ENCODE data around the gene ADD3. TPM values are rescaled to one million over a fixed set of nuclear protein-coding genes. Genes with fewer than 3 reads are reported as not detected.
"Not testable (repeated sequence)": the region's sequence is repeated elsewhere in the genome, so short reads cannot be mapped to it uniquely, and the experiment has no call there.

Gene ADD3
- total RNA-seq, 2 donors from 2014 or later: 97.9 to 122 TPM

GRCh38 chr10:109982123-109982522 is 25.7 kb upstream of the ADD3 start:
- Mint-ChIP-seq H3K4me3 (no peak overlapping the region), H3K27me3 (ENCODE audit: low read depth) (no peaks in the 10 kb centered on the region), H3K9me3 (no peaks in the 10 kb centered on the region), H3K36me3 (ENCODE audit: insufficient read depth in 2 of 2) (no peaks in the 10 kb centered on the region), H3K4me1 (ENCODE audit: low read depth) (peaks cover 10% of the 10 kb centered on the region), H3K27ac (no peak overlapping the region)
- ATAC-seq (replicated peaks in 1 of 2) (no peak), DNase-seq (no peak)

GRCh38 chr10:109982812-109983211 is 25.0 kb upstream of the ADD3 start:
- H3K4me3 Mint-ChIP-seq: no peak overlapping the region
- H3K27ac Mint-ChIP-seq: no peak overlapping the region
- H3K27me3 Mint-ChIP-seq (ENCODE audit: low read depth): no peaks in the 10 kb centered on the region
- ATAC-seq (replicated peaks in 1 of 2) (no peak), DNase-seq (no peak)
- peaks cover 10% of the 10 kb centered on the region for H3K4me1 Mint-ChIP-seq (ENCODE audit: low read depth)
- no peaks in the 10 kb centered on the region for H3K36me3 Mint-ChIP-seq (ENCODE audit: insufficient read depth in 2 of 2)
- H3K9me3 Mint-ChIP-seq: no peaks in the 10 kb centered on the region

GRCh38 chr10:109984013-109984412 is 23.8 kb upstream of the ADD3 start:
- Mint-ChIP-seq H3K4me1 (ENCODE audit: low read depth) (peaks cover 5% of the 10 kb centered on the region), H3K4me3 (no peak overlapping the region), H3K27ac (no peak overlapping the region), H3K9me3 (no peaks in the 10 kb centered on the region), H3K27me3 (ENCODE audit: low read depth) (no peaks in the 10 kb centered on the region), H3K36me3 (ENCODE audit: insufficient read depth in 2 of 2) (no peaks in the 10 kb centered on the region)
- ATAC-seq (replicated peaks in 1 of 2): no peak
- DNase-seq: no peak

GRCh38 chr10:109985768-109986167 is 22.0 kb upstream of the ADD3 start:
- H3K27ac Mint-ChIP-seq; H3K9me3 Mint-ChIP-seq; H3K27me3 Mint-ChIP-seq (ENCODE audit: low read depth); H3K4me3 Mint-ChIP-seq; H3K4me1 Mint-ChIP-seq (ENCODE audit: low read depth); DNase-seq; ATAC-seq (replicated peaks in 1 of 2); H3K36me3 Mint-ChIP-seq (ENCODE audit: insufficient read depth in 2 of 2): not testable (repeated sequence)

- Mint-ChIP-seq H3K36me3 (ENCODE audit: insufficient read depth in 2 of 2) (no peaks in the 10 kb centered on the region), H3K9me3 (no peaks in the 10 kb centered on the region), H3K4me1 (ENCODE audit: low read depth) (no peaks in the 10 kb centered on the region), H3K27ac (no peak overlapping the region), H3K4me3 (no peak overlapping the region), H3K27me3 (ENCODE audit: low read depth) (no peaks in the 10 kb centered on the region)
- DNase-seq (no peak), ATAC-seq (replicated peaks in 1 of 2) (no peak)
These were observed 20.2 kb upstream of the ADD3 start for GRCh38 chr10:109987452-109988211.

- Mint-ChIP-seq H3K27me3 (ENCODE audit: low read depth) (no peaks in the 10 kb centered on the region), H3K36me3 (ENCODE audit: insufficient read depth in 2 of 2) (no peaks in the 10 kb centered on the region), H3K9me3 (no peaks in the 10 kb centered on the region), H3K27ac (no peak overlapping the region), H3K4me3 (no peak overlapping the region), H3K4me1 (ENCODE audit: low read depth) (no peaks in the 10 kb centered on the region)
- DNase-seq (no peak), ATAC-seq (replicated peaks in 1 of 2) (no peak)
These were observed 19.6 kb upstream of the ADD3 start for GRCh38 chr10:109988212-109988596.

- no peak overlapping the region for H3K4me3 Mint-ChIP-seq
- no peak for ATAC-seq (replicated peaks in 1 of 2)
- H3K36me3 Mint-ChIP-seq (ENCODE audit: insufficient read depth in 2 of 2): no peaks in the 10 kb centered on the region
- H3K27ac Mint-ChIP-seq: no peak overlapping the region
- H3K4me1 Mint-ChIP-seq (ENCODE audit: low read depth): peaks cover 4% of the 10 kb centered on the region
- DNase-seq: no peak
- no peaks in the 10 kb centered on the region for H3K9me3 Mint-ChIP-seq
- no peaks in the 10 kb centered on the region for H3K27me3 Mint-ChIP-seq (ENCODE audit: low read depth)
These were observed 16.4 kb upstream of the ADD3 start for GRCh38 chr10:109991266-109991855.

GRCh38 chr10:109992485-109992884 is 15.3 kb upstream of the ADD3 start:
- H3K27ac Mint-ChIP-seq: no peak overlapping the region
- ATAC-seq (replicated peaks in 1 of 2): no peak
- H3K9me3 Mint-ChIP-seq: no peaks in the 10 kb centered on the region
- H3K4me3 Mint-ChIP-seq: no peak overlapping the region
- no peaks in the 10 kb centered on the region for H3K36me3 Mint-ChIP-seq (ENCODE audit: insufficient read depth in 2 of 2)
- H3K4me1 Mint-ChIP-seq (ENCODE audit: low read depth): peaks cover 10% of the 10 kb centered on the region
- no peak for DNase-seq
- no peaks in the 10 kb centered on the region for H3K27me3 Mint-ChIP-seq (ENCODE audit: low read depth)

GRCh38 chr10:109993551-109994330 is 14.0 kb upstream of the ADD3 start:
- H3K36me3 Mint-ChIP-seq (ENCODE audit: insufficient read depth in 2 of 2): no peaks in the 10 kb centered on the region
- H3K27ac Mint-ChIP-seq: no peak overlapping the region
- peaks cover 10% of the 10 kb centered on the region for H3K4me1 Mint-ChIP-seq (ENCODE audit: low read depth)
- no peaks in the 10 kb centered on the region for H3K27me3 Mint-ChIP-seq (ENCODE audit: low read depth)
- DNase-seq (no peak), ATAC-seq (replicated peaks in 1 of 2) (no peak)
- H3K4me3 Mint-ChIP-seq: no peak overlapping the region
- peaks cover 0 to 2% of the 10 kb centered on the region in 2 donors for H3K9me3 Mint-ChIP-seq

- ATAC-seq (replicated peaks in 1 of 2) (no peak), DNase-seq (no peak)
- H3K4me1 Mint-ChIP-seq (ENCODE audit: low read depth): peaks cover 10% of the 10 kb centered on the region
- no peak overlapping the region for H3K4me3 Mint-ChIP-seq
- H3K9me3 Mint-ChIP-seq: peaks cover 0 to 2% of the 10 kb centered on the region in 2 donors
- no peaks in the 10 kb centered on the region for H3K27me3 Mint-ChIP-seq (ENCODE audit: low read depth)
- H3K27ac Mint-ChIP-seq: no peak overlapping the region
- H3K36me3 Mint-ChIP-seq (ENCODE audit: insufficient read depth in 2 of 2): no peaks in the 10 kb centered on the region
These were observed 12.8 kb upstream of the ADD3 start for GRCh38 chr10:109994711-109995577.

- H3K27me3 Mint-ChIP-seq (ENCODE audit: low read depth): no peaks in the 10 kb centered on the region
- peaks cover 10% of the 10 kb centered on the region for H3K4me1 Mint-ChIP-seq (ENCODE audit: low read depth)
- H3K36me3 Mint-ChIP-seq (ENCODE audit: insufficient read depth in 2 of 2): no peaks in the 10 kb centered on the region
- no peak for DNase-seq
- no peak overlapping the region for H3K4me3 Mint-ChIP-seq
- H3K9me3 Mint-ChIP-seq: peaks cover 0 to 2% of the 10 kb centered on the region in 2 donors
- no peak for ATAC-seq (replicated peaks in 1 of 2)
- H3K27ac Mint-ChIP-seq: no peak overlapping the region
These were observed 12.2 kb upstream of the ADD3 start for GRCh38 chr10:109995595-109995994.

GRCh38 chr10:109996225-109996624 is 11.6 kb upstream of the ADD3 start:
- H3K9me3 Mint-ChIP-seq: peaks cover 0 to 2% of the 10 kb centered on the region in 2 donors
- no peaks in the 10 kb centered on the region for H3K36me3 Mint-ChIP-seq (ENCODE audit: insufficient read depth in 2 of 2)
- no peak overlapping the region for H3K27ac Mint-ChIP-seq
- ATAC-seq (replicated peaks in 1 of 2) (no peak), DNase-seq (no peak)
- H3K4me3 Mint-ChIP-seq: no peak overlapping the region
- H3K4me1 Mint-ChIP-seq (ENCODE audit: low read depth): peaks cover 10% of the 10 kb centered on the region
- no peaks in the 10 kb centered on the region for H3K27me3 Mint-ChIP-seq (ENCODE audit: low read depth)

- peaks cover 10% of the 10 kb centered on the region for H3K4me1 Mint-ChIP-seq (ENCODE audit: low read depth)
- peaks cover 0 to 2% of the 10 kb centered on the region in 2 donors for H3K9me3 Mint-ChIP-seq
These were observed 11.0 kb upstream of the ADD3 start for GRCh38 chr10:109996766-109997171.

More at GRCh38 chr10:109996766-109997171, 11.0 kb upstream of the ADD3 start:
- Mint-ChIP-seq H3K36me3 (ENCODE audit: insufficient read depth in 2 of 2) (no peaks in the 10 kb centered on the region), H3K27me3 (ENCODE audit: low read depth) (no peaks in the 10 kb centered on the region), H3K4me3 (no peak overlapping the region), H3K27ac (no peak overlapping the region)
- ATAC-seq (replicated peaks in 1 of 2) (no peak), DNase-seq (no peak)

Measured in activated T-cell treated with anti-CD3 and anti-CD28 coated beads, Interleukin-2, amount 50 U/mL, for 72 hours (primary cell).